Glutamatergic neuron (in vitro differentiated cells): Measurements from ENCODE around the gene ELP6. TPM values are rescaled to one million over a fixed set of nuclear protein-coding genes. Genes with fewer than 3 reads are reported as not detected.

Experiments
- DNase-seq: peaks from one replicate; pipeline ENCODE4 v3.0.0; 2022
- H3K27ac Mint-ChIP-seq: one replicate; pipeline ENCODE4 v1.8.0; 2020; ENCODE audit warnings: mild to moderate bottlenecking, mixed read lengths, inconsistent platforms; ENCODE audit not compliant: unreplicated experiment
- H3K27me3 Mint-ChIP-seq: one replicate; pipeline ENCODE4 v1.8.0; 2020; ENCODE audit warnings: mild to moderate bottlenecking, moderate library complexity, mixed read lengths, inconsistent platforms; ENCODE audit not compliant: unreplicated experiment
- H3K36me3 Mint-ChIP-seq: one replicate; pipeline ENCODE4 v1.8.0; 2020; ENCODE audit warnings: mild to moderate bottlenecking, mixed read lengths, inconsistent platforms; ENCODE audit not compliant: unreplicated experiment
- H3K4me1 Mint-ChIP-seq: one replicate; pipeline ENCODE4 v1.8.0; 2020; ENCODE audit warnings: mild to moderate bottlenecking, low read depth, mixed read lengths, inconsistent platforms; ENCODE audit not compliant: unreplicated experiment
- H3K4me3 Mint-ChIP-seq: one replicate; pipeline ENCODE4 v1.8.0; 2020; ENCODE audit warnings: mild to moderate bottlenecking, mixed read lengths, inconsistent platforms; ENCODE audit not compliant: unreplicated experiment
- H3K9me3 Mint-ChIP-seq: one replicate; pipeline ENCODE4 v1.8.0; 2020; ENCODE audit warnings: mild to moderate bottlenecking, moderate library complexity, mixed read lengths, inconsistent platforms; ENCODE audit not compliant: unreplicated experiment
- total RNA-seq: library from RNA; stranded (reverse); fragmentation: NEBNext Ultra II Directional; extraction: Animal tissue kit (Norgen Biotek cat#: 25700); gene quantifications from one replicate; pipeline ENCODE4 v1.2.1, GENCODE V29; 2021; ENCODE audit not compliant: unreplicated experiment
- TF ChIP-seq, protein P1 (sequence below): fragments of 200-600 bp; sonication (generic); IDR thresholded peaks from one replicate; pipeline ENCODE4 v1.5.0; 2021; ENCODE audit not compliant: partially characterized antibody, unreplicated experiment

The ELP6 gene
- total RNA-seq, 1 donor from 2014 or later, result 40.0 TPM

GRCh38 chr3:47533996-47534454 is 20.5 kb upstream of the ELP6 start:
- Mint-ChIP-seq H3K4me1 (peaks cover 2% of the 10 kb centered on the region), H3K36me3 (no peaks in the 10 kb centered on the region), H3K27me3 (peaks cover 5% of the 10 kb centered on the region), H3K9me3 (peaks cover 4% of the 10 kb centered on the region), H3K27ac (no peak overlapping the region), H3K4me3 (no peak overlapping the region)
- TF ChIP-seq, protein P1, sequence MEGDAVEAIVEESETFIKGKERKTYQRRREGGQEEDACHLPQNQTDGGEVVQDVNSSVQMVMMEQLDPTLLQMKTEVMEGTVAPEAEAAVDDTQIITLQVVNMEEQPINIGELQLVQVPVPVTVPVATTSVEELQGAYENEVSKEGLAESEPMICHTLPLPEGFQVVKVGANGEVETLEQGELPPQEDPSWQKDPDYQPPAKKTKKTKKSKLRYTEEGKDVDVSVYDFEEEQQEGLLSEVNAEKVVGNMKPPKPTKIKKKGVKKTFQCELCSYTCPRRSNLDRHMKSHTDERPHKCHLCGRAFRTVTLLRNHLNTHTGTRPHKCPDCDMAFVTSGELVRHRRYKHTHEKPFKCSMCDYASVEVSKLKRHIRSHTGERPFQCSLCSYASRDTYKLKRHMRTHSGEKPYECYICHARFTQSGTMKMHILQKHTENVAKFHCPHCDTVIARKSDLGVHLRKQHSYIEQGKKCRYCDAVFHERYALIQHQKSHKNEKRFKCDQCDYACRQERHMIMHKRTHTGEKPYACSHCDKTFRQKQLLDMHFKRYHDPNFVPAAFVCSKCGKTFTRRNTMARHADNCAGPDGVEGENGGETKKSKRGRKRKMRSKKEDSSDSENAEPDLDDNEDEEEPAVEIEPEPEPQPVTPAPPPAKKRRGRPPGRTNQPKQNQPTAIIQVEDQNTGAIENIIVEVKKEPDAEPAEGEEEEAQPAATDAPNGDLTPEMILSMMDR, result no peak
- DNase-seq, result no peak

GRCh38 chr3:47533481-47533880 is 20.0 kb upstream of the ELP6 start:
- Mint-ChIP-seq H3K27me3 (no peaks in the 10 kb centered on the region), H3K4me1 (peaks cover 2% of the 10 kb centered on the region), H3K27ac (no peak overlapping the region), H3K4me3 (no peak overlapping the region), H3K9me3 (peaks cover 2% of the 10 kb centered on the region), H3K36me3 (no peaks in the 10 kb centered on the region)
- no peak for DNase-seq
- TF ChIP-seq, protein P1, result no peak

GRCh38 chr3:47527952-47528725 is 14.6 kb upstream of the ELP6 start:
- TF ChIP-seq, protein P1, result no peak
- Mint-ChIP-seq H3K4me3 (no peak overlapping the region), H3K9me3 (no peaks in the 10 kb centered on the region), H3K27ac (no peak overlapping the region), H3K36me3 (peaks cover 6% of the 10 kb centered on the region), H3K27me3 (peaks cover 3% of the 10 kb centered on the region), H3K4me1 (no peaks in the 10 kb centered on the region)
- DNase-seq, result no peak

GRCh38 chr3:47525617-47526016 is 12.1 kb upstream of the ELP6 start:
- peaks cover 4% of the 10 kb centered on the region for H3K4me1 Mint-ChIP-seq
- DNase-seq, result no peak
- no peak overlapping the region for H3K27ac Mint-ChIP-seq

More at GRCh38 chr3:47525617-47526016, 12.1 kb upstream of the ELP6 start:
- Mint-ChIP-seq H3K4me3 (no peak overlapping the region), H3K36me3 (peaks cover 6% of the 10 kb centered on the region), H3K27me3 (peaks cover 3% of the 10 kb centered on the region), H3K9me3 (peaks cover 7% of the 10 kb centered on the region)
- TF ChIP-seq, protein P1, result no peak
